ENCODE measurements around the gene CDCA4. TPM values are rescaled to one million over a fixed set of nuclear protein-coding genes. Genes with fewer than 3 reads are reported as not detected.
A peak's percentile ranks its signal among the peaks of the same experiment; 100 is the strongest.

The CDCA4 gene
- total RNA-seq, 1 experiment from 2014 or later = 57.7 TPM

DNA sequence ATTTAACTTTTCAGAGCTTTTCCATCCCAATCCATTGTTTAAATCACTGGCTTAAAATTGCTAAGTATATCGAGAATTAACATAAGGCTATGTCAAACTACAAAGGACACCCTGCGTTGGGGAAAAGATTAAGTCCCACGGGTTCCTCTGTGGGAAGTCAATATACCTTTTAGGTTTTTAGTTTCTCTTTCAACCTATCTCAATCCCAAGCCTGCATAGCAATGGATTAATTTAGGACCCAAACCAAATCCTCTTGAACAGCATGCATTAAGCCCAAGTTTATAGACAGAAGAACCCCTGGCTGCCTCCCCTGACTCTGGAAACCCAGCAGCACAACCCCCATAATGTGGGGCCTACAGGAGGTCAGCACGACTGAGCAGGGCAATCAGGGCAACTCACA, 6.3 kb downstream of the CDCA4 start:
- no peaks in the 10 kb centered on the region for H3K9me3 ChIP-seq (ENCODE audit: control insufficient read depth, low read depth, low read length)
- no peak overlapping the region for H3K4ac ChIP-seq (ENCODE audit: low read depth, low read length)
- H3K23me2 ChIP-seq (ENCODE audit: insufficient read length, low read depth, low read length, poor library complexity, severe bottlenecking) = no peaks in the 10 kb centered on the region
- H3K27me3 ChIP-seq (ENCODE audit: insufficient read depth, low read length) = no peaks in the 10 kb centered on the region
- H4K5ac ChIP-seq (ENCODE audit: insufficient read length, low read depth, low read length) = no peak overlapping the region
- H3K4me1 ChIP-seq (ENCODE audit: insufficient read depth, low read length) = peaks cover 5% of the 10 kb centered on the region; the same call in 1 of the 2 replicates
- peaks cover 18 to 62% (median 53%) of the 10 kb centered on the region in 3 experiments; a peak in 6 of 7 replicates for H3K36me3 Mint-ChIP-seq (ENCODE audit: insufficient read depth in 1 of 3, low read depth in 3 of 3)
- no peaks in the 10 kb centered on the region for H3K9me3 Mint-ChIP-seq
- no peak overlapping the region for H3K56ac ChIP-seq (ENCODE audit: insufficient read length, low read depth, low read length)
- WGBS (ENCODE audit: extremely low coverage, insufficient read length, low lambda C conversion rate) = no CpG with 5 or more reads among the region's 4 CpGs
- H3K23ac ChIP-seq (ENCODE audit: insufficient read length, low read depth, low read length) = no peak overlapping the region
- H2BK12ac ChIP-seq (ENCODE audit: insufficient read length, low read depth, low read length) = no peak overlapping the region
- peaks cover 69% of the 10 kb centered on the region for H3K79me2 ChIP-seq (ENCODE audit: insufficient read depth, low read length)
- peak overlapping the region in 1 of 3 experiments; percentile 79; a peak in 1 of 7 replicates for H3K27ac Mint-ChIP-seq
- H2BK120ac ChIP-seq (ENCODE audit: low read depth, low read length, poor library complexity, severe bottlenecking) = no peak overlapping the region
- H3K27me3 Mint-ChIP-seq (ENCODE audit: low read depth) = no peaks in the 10 kb centered on the region; the same call in 1 of the 2 replicates
- H2AK5ac ChIP-seq (ENCODE audit: insufficient read length, low read length) = no peak overlapping the region
- H2BK20ac ChIP-seq (ENCODE audit: low read depth, low read length, poor library complexity, severe bottlenecking) = no peak overlapping the region
- peak overlapping the region in 1 of 2 experiments; percentile 16; a peak in 1 of 5 replicates for H3K4me3 Mint-ChIP-seq
- no peak overlapping the region for H3K4me2 ChIP-seq (ENCODE audit: insufficient read depth, insufficient read length, low read length)
- H4K8ac ChIP-seq (replicated peaks; ENCODE audit: insufficient read length, low read depth, low read length) = no peak overlapping the region
- H3K9ac ChIP-seq (ENCODE audit: extremely low read depth, insufficient read length, low read length) = no peak overlapping the region
- H4K91ac ChIP-seq (ENCODE audit: insufficient read length, low read depth, low read length) = no peak overlapping the region
- H3K27ac ChIP-seq (ENCODE audit: insufficient read length, low read depth, low read length) = no peak overlapping the region
- H2BK15ac ChIP-seq (ENCODE audit: low read depth, low read length) = no peak overlapping the region
- peaks cover 3% of the 10 kb centered on the region for H4K20me1 ChIP-seq (ENCODE audit: control insufficient read depth, insufficient read depth, insufficient read length)
- no peak overlapping the region for H3T11ph ChIP-seq (ENCODE audit: low read length)
- no peak overlapping the region for H2AFZ ChIP-seq (ENCODE audit: low read length)
- DNase-seq = no peak
- H3K14ac ChIP-seq (ENCODE audit: insufficient read depth, low read length) = no peak overlapping the region
- TF ChIP-seq, protein P1, sequence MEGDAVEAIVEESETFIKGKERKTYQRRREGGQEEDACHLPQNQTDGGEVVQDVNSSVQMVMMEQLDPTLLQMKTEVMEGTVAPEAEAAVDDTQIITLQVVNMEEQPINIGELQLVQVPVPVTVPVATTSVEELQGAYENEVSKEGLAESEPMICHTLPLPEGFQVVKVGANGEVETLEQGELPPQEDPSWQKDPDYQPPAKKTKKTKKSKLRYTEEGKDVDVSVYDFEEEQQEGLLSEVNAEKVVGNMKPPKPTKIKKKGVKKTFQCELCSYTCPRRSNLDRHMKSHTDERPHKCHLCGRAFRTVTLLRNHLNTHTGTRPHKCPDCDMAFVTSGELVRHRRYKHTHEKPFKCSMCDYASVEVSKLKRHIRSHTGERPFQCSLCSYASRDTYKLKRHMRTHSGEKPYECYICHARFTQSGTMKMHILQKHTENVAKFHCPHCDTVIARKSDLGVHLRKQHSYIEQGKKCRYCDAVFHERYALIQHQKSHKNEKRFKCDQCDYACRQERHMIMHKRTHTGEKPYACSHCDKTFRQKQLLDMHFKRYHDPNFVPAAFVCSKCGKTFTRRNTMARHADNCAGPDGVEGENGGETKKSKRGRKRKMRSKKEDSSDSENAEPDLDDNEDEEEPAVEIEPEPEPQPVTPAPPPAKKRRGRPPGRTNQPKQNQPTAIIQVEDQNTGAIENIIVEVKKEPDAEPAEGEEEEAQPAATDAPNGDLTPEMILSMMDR (conservative IDR thresholded peaks at IDR 0.05) = no peak
- H3K79me1 ChIP-seq (ENCODE audit: insufficient read depth, low read depth, low read length, poor library complexity, severe bottlenecking) = peaks cover 34% of the 10 kb centered on the region
- peaks cover 55 to 69% of the 10 kb centered on the region in 2 experiments for H3K4me1 Mint-ChIP-seq
- no peak overlapping the region for H2BK5ac ChIP-seq (ENCODE audit: insufficient read length, low read length)
- H3K18ac ChIP-seq (ENCODE audit: insufficient read length, low read depth, low read length) = no peak overlapping the region
